PC-9 (cell line): ENCODE measurements around the gene DLGAP4. TPM values are rescaled to one million over a fixed set of nuclear protein-coding genes. Genes with fewer than 3 reads are reported as not detected.

Source experiments
- BruUV-seq: library from RNA; stranded (reverse); fragments of 400-500 nt; replicated peaks from 2 replicates; lab custom pipeline; 2021; lab: Mats Ljungman, UMichigan
- CTCF ChIA-PET: fragments of 300-600 bp; sonication (Branson Sonifier 250); formaldehyde crosslinking; loops from one replicate; lab custom pipeline; 2022; ENCODE audit warnings: antibody characterized with exemption; lab: Charles Lee
- POLR2A ChIA-PET: fragments of 300-600 bp; sonication (Branson Sonifier 250); formaldehyde crosslinking; loops from one replicate; lab custom pipeline; 2022; ENCODE audit warnings: antibody characterized with exemption; ENCODE audit not compliant: unreplicated experiment; lab: Charles Lee
- DNase-seq, 2 experiments: peaks; one replicate each; pipeline versions ENCODE4 v3.0.0 to v3.0.0-alpha.2; 2015 to 2022; ENCODE audit warnings: mixed read lengths in 1 of 2
- H2AFZ ChIP-seq: fragments of 200-600 bp; sonication (generic); 2 replicates; pipeline ENCODE4 v1.8.1; 2017; ENCODE audit warnings: antibody characterized with exemption
- H3F3A ChIP-seq: fragments of 200-600 bp; sonication (generic); 2 replicates; pipeline ENCODE4 v1.8.1; 2017; ENCODE audit warnings: antibody characterized with exemption, mild to moderate bottlenecking, low read depth; ENCODE audit not compliant: insufficient read depth
- H3K27ac ChIP-seq: fragments of 200-600 bp; sonication (generic); 2 replicates; pipeline ENCODE4 v1.6.1; 2016; ENCODE audit warnings: mixed run types
- H3K27me3 ChIP-seq: fragments of 200-600 bp; sonication (generic); 2 replicates; pipeline ENCODE4 v1.6.1; 2016; ENCODE audit warnings: low read depth, mixed run types; ENCODE audit not compliant: insufficient read depth
- H3K36me3 ChIP-seq: fragments of 200-600 bp; sonication (generic); 2 replicates; pipeline ENCODE4 v1.6.1; 2016; ENCODE audit warnings: low read depth, mixed run types
- H3K4me1 ChIP-seq: fragments of 200-600 bp; sonication (generic); replicated peaks from 2 replicates; pipeline ENCODE4 v1.6.1; 2016; ENCODE audit warnings: mixed run types; ENCODE audit not compliant: insufficient read depth
- H3K4me2 ChIP-seq: fragments of 200-600 bp; sonication (generic); 2 replicates; pipeline ENCODE4 v1.6.1; 2017; ENCODE audit warnings: mixed run types
- H3K4me3 ChIP-seq: fragments of 200-600 bp; sonication (generic); 2 replicates; pipeline ENCODE4 v1.6.1; 2016; ENCODE audit warnings: mixed run types
- H3K79me2 ChIP-seq: fragments of 200-600 bp; sonication (generic); 2 replicates; pipeline ENCODE4 v1.6.1; 2017; ENCODE audit warnings: low read depth, mixed run types
- H3K9me2 ChIP-seq: fragments of 200-600 bp; sonication (generic); 2 replicates; pipeline ENCODE4 v1.8.1; 2017; ENCODE audit warnings: mild to moderate bottlenecking; ENCODE audit not compliant: insufficient read depth
- H3K9me3 ChIP-seq: fragments of 200-600 bp; sonication (generic); 2 replicates; pipeline ENCODE4 v1.8.1; 2016; ENCODE audit warnings: low read depth; ENCODE audit not compliant: insufficient read depth
- H4K20me1 ChIP-seq: fragments of 200-600 bp; sonication (generic); 2 replicates; pipeline ENCODE4 v1.8.1; 2017; ENCODE audit not compliant: insufficient read depth
- CTCF ChIP-seq: fragments of 200-600 bp; sonication (generic); conservative IDR thresholded peaks from 2 replicates; pipeline ENCODE4 v1.6.1; 2017; ENCODE audit warnings: mixed run types, antibody characterized with exemption, mild to moderate bottlenecking, moderate library complexity
- EZH2 ChIP-seq: fragments of 200-600 bp; sonication (generic); IDR thresholded peaks from 2 replicates; pipeline ENCODE4 v1.8.0; 2017; ENCODE audit warnings: antibody characterized with exemption, low read depth
- intact Hi-C: fragments of 100-400 bp; cut with micrococcal nuclease; formaldehyde crosslinking; loops from one replicate; pipeline ENCODE4 v1.10.0; 2022; ENCODE audit not compliant: unreplicated experiment
- total RNA-seq: library from RNA; stranded (reverse); gene quantifications from 2 replicates; pipeline ENCODE4 v1.2.3, GENCODE V29; 2021

Gene DLGAP4
- total RNA-seq, 1 experiment from 2014 or later: 62.6 TPM

- Histone ChIP-seq H3K4me3 (no peak overlapping the region), H2AFZ (no peak overlapping the region), H3K4me1 (peaks cover 14% of the 10 kb centered on the region), H3K9me2 (no peaks in the 10 kb centered on the region), H3K79me2 (0 out of 2 replicates have a peak, but pooled peaks cover 13% of the 10 kb centered on the region), H3K4me2 (no peak overlapping the region), H4K20me1 (peaks cover 40% of the 10 kb centered on the region), H3K36me3 (no peaks in the 10 kb centered on the region), H3K9me3 (no peaks in the 10 kb centered on the region), H3F3A (peaks cover 18% of the 10 kb centered on the region; the same call in 1 of the 2 replicates), H3K27me3 (no peaks in the 10 kb centered on the region), H3K27ac (no peak overlapping the region)
- no TSS peak for BruUV-seq
- ChIA-PET POLR2A (interaction anchor here (0.6 kb wide), 1 partner anchor 1334 kb away, joined by 3 read pairs; no protein-coding TSS in a partner anchor), CTCF (no interaction called here)
- intact Hi-C loops: no loop called here
- TF ChIP-seq EZH2 (no peak), CTCF (no peak)
- DNase-seq: no peak
Observed at GRCh38 chr20:36480456-36481048, 174.4 kb downstream of the DLGAP4 start.

GRCh38 chr20:36481380-36482043, 175.4 kb downstream of the DLGAP4 start:
- H4K20me1 ChIP-seq: peaks cover 40% of the 10 kb centered on the region
- intact Hi-C loops: no loop called here
- H3K4me3 ChIP-seq: no peak overlapping the region
- no peaks in the 10 kb centered on the region for H3K9me3 ChIP-seq
- H3K4me2 ChIP-seq: no peak overlapping the region
- H2AFZ ChIP-seq: no peak overlapping the region
- 0 out of 2 replicates have a peak, but pooled peaks cover 13% of the 10 kb centered on the region for H3K79me2 ChIP-seq
- DNase-seq: no peak
- no peaks in the 10 kb centered on the region for H3K9me2 ChIP-seq
- TF ChIP-seq EZH2 (no peak), CTCF (no peak)
- peaks cover 18% of the 10 kb centered on the region; the same call in 1 of the 2 replicates for H3F3A ChIP-seq
- CTCF ChIA-PET: interaction anchor here (0.6 to 1.2 kb wide), 2 partner anchors 456 to 824 kb away, joined by 3 read pairs; no protein-coding TSS in a partner anchor
- BruUV-seq: no TSS peak
- peaks cover 14% of the 10 kb centered on the region for H3K4me1 ChIP-seq
- no peaks in the 10 kb centered on the region for H3K36me3 ChIP-seq
- POLR2A ChIA-PET: no interaction called here
- no peak overlapping the region for H3K27ac ChIP-seq
- H3K27me3 ChIP-seq: no peaks in the 10 kb centered on the region

GRCh38 chr20:36482044-36482473, 175.9 kb downstream of the DLGAP4 start:
- H3K9me2 ChIP-seq: no peaks in the 10 kb centered on the region
- no peaks in the 10 kb centered on the region for H3K27me3 ChIP-seq
- ChIA-PET CTCF (interaction anchor here (0.6 to 1.2 kb wide), 2 partner anchors 457 to 824 kb away, joined by 3 read pairs; no protein-coding TSS in a partner anchor), POLR2A (no interaction called here)
- peaks cover 18% of the 10 kb centered on the region; the same call in 1 of the 2 replicates for H3F3A ChIP-seq
- no peaks in the 10 kb centered on the region for H3K36me3 ChIP-seq
- no peak for DNase-seq
- BruUV-seq: no TSS peak
- H3K4me1 ChIP-seq: peaks cover 14% of the 10 kb centered on the region
- H3K27ac ChIP-seq: no peak overlapping the region
- no peak for TF ChIP-seq CTCF
- TF ChIP-seq EZH2: no peak
- intact Hi-C loops: no loop called here
- H3K79me2 ChIP-seq: 0 out of 2 replicates have a peak, but pooled peaks cover 13% of the 10 kb centered on the region
- no peak overlapping the region for H3K4me2 ChIP-seq
- no peak overlapping the region for H3K4me3 ChIP-seq
- no peaks in the 10 kb centered on the region for H3K9me3 ChIP-seq
- H4K20me1 ChIP-seq: peaks cover 40% of the 10 kb centered on the region
- H2AFZ ChIP-seq: no peak overlapping the region
